H1 (cell line): ENCODE data around the gene SPAST. TPM values are rescaled to one million over a fixed set of nuclear protein-coding genes. Genes with fewer than 3 reads are reported as not detected.

Source experiments
- BACH1 ChIP-seq: IDR thresholded peaks from 2 replicates; pipeline ENCODE4 v1.6.1; 2012; ENCODE audit warnings: low read length, improper control_type of control experiment
- CBX8 ChIP-seq: fragments of 300-800, 300-1000 bp; sonication (generic); IDR thresholded peaks from 2 replicates; pipeline ENCODE4 v1.7.1; 2016; ENCODE audit warnings: low read depth, low read length, borderline replicate concordance
- KDM5A ChIP-seq: fragments of 200-600 bp; IDR thresholded peaks from 2 replicates; pipeline ENCODE4 v1.7.1; 2012; ENCODE audit warnings: mild to moderate bottlenecking, low read length, inconsistent platforms, mixed read lengths
- RAD21 ChIP-seq, 2 experiments: IDR thresholded peaks in 1 of 2; conservative IDR thresholded peaks in 1 of 2; 2 replicates each; pipeline ENCODE4 v1.6.1; 2011; ENCODE audit warnings: low read depth in 2 of 2, low read length in 2 of 2, improper control_type of control experiment in 1 of 2, inconsistent platforms in 1 of 2, mild to moderate bottlenecking in 1 of 2, moderate library complexity in 1 of 2
- SAP30 ChIP-seq: fragments of 300-600 bp; sonication (generic); IDR thresholded peaks from 2 replicates; pipeline ENCODE4 v1.7.1; 2012; ENCODE audit warnings: low read length, moderate library complexity, mild to moderate bottlenecking, inconsistent platforms; ENCODE audit not compliant: insufficient read depth, insufficient replicate concordance
- SIN3A ChIP-seq, 2 experiments: IDR thresholded peaks in 1 of 2; conservative IDR thresholded peaks in 1 of 2; 2 replicates each; pipeline ENCODE4 v1.6.1; 2011 to 2012; ENCODE audit warnings: low read length in 2 of 2, improper control_type of control experiment in 1 of 2, low read depth in 1 of 2, mild to moderate bottlenecking in 1 of 2
- TAF1 ChIP-seq: IDR thresholded peaks from 2 replicates; pipeline ENCODE4 v1.6.1; 2011; ENCODE audit warnings: mild to moderate bottlenecking, low read depth, low read length
- TCF12 ChIP-seq: IDR thresholded peaks from 2 replicates; pipeline ENCODE4 v1.6.1; 2011; ENCODE audit warnings: low read depth, mild to moderate bottlenecking, low read length
- polyA plus RNA-seq, 7 experiments: library from polyadenylated mRNA; depleted of rRNA in 3 of 7; stranded (reverse) in 5 of 7; unstranded in 2 of 7; fragments of >200 nt in 5 of 7; fragments of 200-250 nt in 2 of 7; gene quantifications; 1 replicate in 5 of 7; 2 replicates in 1 of 7; 4 replicates in 1 of 7; pipeline versions ENCODE4 v1.2.1 to v1.2.3, GENCODE V29; 2011 to 2013; ENCODE audit warnings: missing spikeins in 2 of 7, mixed read lengths in 2 of 7
- total RNA-seq: library from RNA; stranded (reverse); fragmentation: NEBNext Ultra II Directional; extraction: Animal tissue kit (Norgen Biotek cat#: 25700); gene quantifications from 2 replicates; pipeline ENCODE4 v1.2.1, GENCODE V29; 2021
- TF ChIP-seq, protein P1 (sequence below): fragments of 300-600 bp; sonication (generic); IDR thresholded peaks from 2 replicates; pipeline ENCODE4 v1.7.1; 2012; ENCODE audit warnings: low read length, moderate library complexity, mild to moderate bottlenecking, inconsistent platforms; ENCODE audit not compliant: insufficient replicate concordance

SPAST gene
- total and polyA plus RNA-seq, 2 of the 8 experiments (the other 6 are each of a cell fraction or from before 2014, with no cell fraction given) = 4.4 to 36.0 TPM

DNA sequence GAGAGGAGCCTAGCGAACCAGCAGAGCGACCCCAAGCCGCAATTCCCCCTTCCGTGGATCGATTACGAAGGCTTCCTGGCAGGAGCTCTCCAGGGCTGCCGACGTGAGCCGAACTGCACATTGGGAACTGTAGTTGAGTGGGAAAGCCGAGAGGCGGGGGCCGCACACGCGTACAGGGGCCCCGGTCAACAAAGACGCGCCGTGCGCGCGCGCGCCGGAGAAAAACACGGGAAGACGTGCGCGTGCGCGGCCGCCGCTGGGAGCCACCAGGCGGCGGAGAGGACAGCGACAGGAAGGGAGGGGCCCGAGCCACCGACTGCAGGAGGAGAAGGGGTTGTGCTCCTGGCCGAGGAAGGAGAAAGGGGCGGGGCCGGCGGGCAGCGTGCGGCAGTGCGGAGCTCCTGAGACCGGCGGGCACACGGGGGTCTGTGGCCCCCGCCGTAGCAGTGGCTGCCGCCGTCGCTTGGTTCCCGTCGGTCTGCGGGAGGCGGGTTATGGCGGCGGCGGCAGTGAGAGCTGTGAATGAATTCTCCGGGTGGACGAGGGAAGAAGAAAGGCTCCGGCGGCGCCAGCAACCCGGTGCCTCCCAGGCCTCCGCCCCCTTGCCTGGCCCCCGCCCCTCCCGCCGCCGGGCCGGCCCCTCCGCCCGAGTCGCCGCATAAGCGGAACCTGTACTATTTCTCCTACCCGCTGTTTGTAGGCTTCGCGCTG is at the start of gene SPAST (continued):
- TF ChIP-seq RAD21 (IDR thresholded peaks at IDR 0.05 in 1 of 2, conservative IDR thresholded peaks at IDR 0.05 in 1 of 2; ENCODE audit: low read depth in 2 of 2, low read length in 2 of 2) = peak in 1 of 2 experiments; percentile 15; a peak in 2 of 4 replicates
- no peak for TF ChIP-seq TCF12
- TF ChIP-seq BACH1 = peak; percentile 92
- TF ChIP-seq SAP30 = no peak
- TF ChIP-seq SIN3A (conservative IDR thresholded peaks at IDR 0.05 in 1 of 2, IDR thresholded peaks at IDR 0.05 in 1 of 2; ENCODE audit: low read depth in 1 of 2, low read length in 2 of 2) = peak in 1 of 2 experiments; percentile 73; a peak in 1 of 4 replicates
- TF ChIP-seq CBX8 = no peak
- TF ChIP-seq KDM5A = 0 out of 2 replicates have a peak, but pooled peaks have one; percentile 27
- TF ChIP-seq TAF1 = peak; percentile 83; the same call in 1 of the 2 replicates
- TF ChIP-seq, protein P1, sequence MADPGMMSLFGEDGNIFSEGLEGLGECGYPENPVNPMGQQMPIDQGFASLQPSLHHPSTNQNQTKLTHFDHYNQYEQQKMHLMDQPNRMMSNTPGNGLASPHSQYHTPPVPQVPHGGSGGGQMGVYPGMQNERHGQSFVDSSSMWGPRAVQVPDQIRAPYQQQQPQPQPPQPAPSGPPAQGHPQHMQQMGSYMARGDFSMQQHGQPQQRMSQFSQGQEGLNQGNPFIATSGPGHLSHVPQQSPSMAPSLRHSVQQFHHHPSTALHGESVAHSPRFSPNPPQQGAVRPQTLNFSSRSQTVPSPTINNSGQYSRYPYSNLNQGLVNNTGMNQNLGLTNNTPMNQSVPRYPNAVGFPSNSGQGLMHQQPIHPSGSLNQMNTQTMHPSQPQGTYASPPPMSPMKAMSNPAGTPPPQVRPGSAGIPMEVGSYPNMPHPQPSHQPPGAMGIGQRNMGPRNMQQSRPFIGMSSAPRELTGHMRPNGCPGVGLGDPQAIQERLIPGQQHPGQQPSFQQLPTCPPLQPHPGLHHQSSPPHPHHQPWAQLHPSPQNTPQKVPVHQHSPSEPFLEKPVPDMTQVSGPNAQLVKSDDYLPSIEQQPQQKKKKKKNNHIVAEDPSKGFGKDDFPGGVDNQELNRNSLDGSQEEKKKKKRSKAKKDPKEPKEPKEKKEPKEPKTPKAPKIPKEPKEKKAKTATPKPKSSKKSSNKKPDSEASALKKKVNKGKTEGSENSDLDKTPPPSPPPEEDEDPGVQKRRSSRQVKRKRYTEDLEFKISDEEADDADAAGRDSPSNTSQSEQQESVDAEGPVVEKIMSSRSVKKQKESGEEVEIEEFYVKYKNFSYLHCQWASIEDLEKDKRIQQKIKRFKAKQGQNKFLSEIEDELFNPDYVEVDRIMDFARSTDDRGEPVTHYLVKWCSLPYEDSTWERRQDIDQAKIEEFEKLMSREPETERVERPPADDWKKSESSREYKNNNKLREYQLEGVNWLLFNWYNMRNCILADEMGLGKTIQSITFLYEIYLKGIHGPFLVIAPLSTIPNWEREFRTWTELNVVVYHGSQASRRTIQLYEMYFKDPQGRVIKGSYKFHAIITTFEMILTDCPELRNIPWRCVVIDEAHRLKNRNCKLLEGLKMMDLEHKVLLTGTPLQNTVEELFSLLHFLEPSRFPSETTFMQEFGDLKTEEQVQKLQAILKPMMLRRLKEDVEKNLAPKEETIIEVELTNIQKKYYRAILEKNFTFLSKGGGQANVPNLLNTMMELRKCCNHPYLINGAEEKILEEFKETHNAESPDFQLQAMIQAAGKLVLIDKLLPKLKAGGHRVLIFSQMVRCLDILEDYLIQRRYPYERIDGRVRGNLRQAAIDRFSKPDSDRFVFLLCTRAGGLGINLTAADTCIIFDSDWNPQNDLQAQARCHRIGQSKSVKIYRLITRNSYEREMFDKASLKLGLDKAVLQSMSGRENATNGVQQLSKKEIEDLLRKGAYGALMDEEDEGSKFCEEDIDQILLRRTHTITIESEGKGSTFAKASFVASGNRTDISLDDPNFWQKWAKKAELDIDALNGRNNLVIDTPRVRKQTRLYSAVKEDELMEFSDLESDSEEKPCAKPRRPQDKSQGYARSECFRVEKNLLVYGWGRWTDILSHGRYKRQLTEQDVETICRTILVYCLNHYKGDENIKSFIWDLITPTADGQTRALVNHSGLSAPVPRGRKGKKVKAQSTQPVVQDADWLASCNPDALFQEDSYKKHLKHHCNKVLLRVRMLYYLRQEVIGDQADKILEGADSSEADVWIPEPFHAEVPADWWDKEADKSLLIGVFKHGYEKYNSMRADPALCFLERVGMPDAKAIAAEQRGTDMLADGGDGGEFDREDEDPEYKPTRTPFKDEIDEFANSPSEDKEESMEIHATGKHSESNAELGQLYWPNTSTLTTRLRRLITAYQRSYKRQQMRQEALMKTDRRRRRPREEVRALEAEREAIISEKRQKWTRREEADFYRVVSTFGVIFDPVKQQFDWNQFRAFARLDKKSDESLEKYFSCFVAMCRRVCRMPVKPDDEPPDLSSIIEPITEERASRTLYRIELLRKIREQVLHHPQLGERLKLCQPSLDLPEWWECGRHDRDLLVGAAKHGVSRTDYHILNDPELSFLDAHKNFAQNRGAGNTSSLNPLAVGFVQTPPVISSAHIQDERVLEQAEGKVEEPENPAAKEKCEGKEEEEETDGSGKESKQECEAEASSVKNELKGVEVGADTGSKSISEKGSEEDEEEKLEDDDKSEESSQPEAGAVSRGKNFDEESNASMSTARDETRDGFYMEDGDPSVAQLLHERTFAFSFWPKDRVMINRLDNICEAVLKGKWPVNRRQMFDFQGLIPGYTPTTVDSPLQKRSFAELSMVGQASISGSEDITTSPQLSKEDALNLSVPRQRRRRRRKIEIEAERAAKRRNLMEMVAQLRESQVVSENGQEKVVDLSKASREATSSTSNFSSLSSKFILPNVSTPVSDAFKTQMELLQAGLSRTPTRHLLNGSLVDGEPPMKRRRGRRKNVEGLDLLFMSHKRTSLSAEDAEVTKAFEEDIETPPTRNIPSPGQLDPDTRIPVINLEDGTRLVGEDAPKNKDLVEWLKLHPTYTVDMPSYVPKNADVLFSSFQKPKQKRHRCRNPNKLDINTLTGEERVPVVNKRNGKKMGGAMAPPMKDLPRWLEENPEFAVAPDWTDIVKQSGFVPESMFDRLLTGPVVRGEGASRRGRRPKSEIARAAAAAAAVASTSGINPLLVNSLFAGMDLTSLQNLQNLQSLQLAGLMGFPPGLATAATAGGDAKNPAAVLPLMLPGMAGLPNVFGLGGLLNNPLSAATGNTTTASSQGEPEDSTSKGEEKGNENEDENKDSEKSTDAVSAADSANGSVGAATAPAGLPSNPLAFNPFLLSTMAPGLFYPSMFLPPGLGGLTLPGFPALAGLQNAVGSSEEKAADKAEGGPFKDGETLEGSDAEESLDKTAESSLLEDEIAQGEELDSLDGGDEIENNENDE = no peak
